Left lung (tissue), 10 donors: Measurements from ENCODE around the gene ZC3H6. TPM values are rescaled to one million over a fixed set of nuclear protein-coding genes. Genes with fewer than 3 reads are reported as not detected.

Source experiments
- ATAC-seq: fragments of 200-7000 bp; cut with Tn5 transposase; one replicate; pipeline ENCODE4 v1.9.1; 2020; ENCODE audit warnings: moderate library complexity
- DNase-seq, 4 donors: peaks; one replicate each; pipeline ENCODE4 v3.0.0-alpha.2; 2013 to 2020
- H3K27ac ChIP-seq, 2 donors: fragments of 200-600 bp; sonication (generic) in 1 of 2; one replicate each; pipeline versions ENCODE4 v1.5.0 to v1.8.0; 2020 to 2021
- H3K27me3 ChIP-seq, 2 donors: fragments of 200-600 bp; sonication (generic) in 1 of 2; one replicate each; pipeline versions ENCODE4 v1.5.0 to v1.8.0; 2020 to 2021
- H3K36me3 ChIP-seq, 2 donors: fragments of 200-600 bp; sonication (generic) in 1 of 2; one replicate each; pipeline versions ENCODE4 v1.5.0 to v1.8.0; 2020 to 2021
- H3K4me1 ChIP-seq, 2 donors: fragments of 200-600 bp; one replicate each; pipeline ENCODE4 v1.8.0; 2021
- H3K4me3 ChIP-seq, 2 donors: fragments of 200-600 bp; sonication (generic) in 1 of 2; one replicate each; pipeline versions ENCODE4 v1.5.0 to v1.8.0; 2020 to 2021; ENCODE audit warnings: mild to moderate bottlenecking in 1 of 2
- H3K9me3 ChIP-seq, 2 donors: fragments of 200-600 bp; sonication (generic) in 1 of 2; one replicate each; pipeline versions ENCODE4 v1.5.0 to v1.8.0; 2020 to 2021
- intact Hi-C, 2 donors: fragments of 100-400 bp; cut with DNase I; formaldehyde crosslinking; loops; one replicate each; pipeline versions ENCODE4 v1.11.2 to v1.14.2; 2022
- polyA plus RNA-seq, 6 donors: library from polyadenylated mRNA; unstranded; fragments of 120-200 nt; gene quantifications; one replicate each; pipeline ENCODE4 v1.2.1, GENCODE V29; 2013; ENCODE audit not compliant: insufficient read length in 6 of 6
- total RNA-seq, 2 donors: library from RNA; stranded (reverse); fragmentation: NEBNext Ultra II Directional; extraction: Animal tissue kit (Norgen Biotek cat#: 25700); gene quantifications; one replicate each; pipeline ENCODE4 v1.2.1, GENCODE V29; 2021
- TF ChIP-seq, protein P1 (sequence below), 2 donors: fragments of 200-600 bp; sonication (generic) in 1 of 2; IDR thresholded peaks; one replicate each; pipeline versions ENCODE4 v1.5.0 to v1.8.0; 2021; ENCODE audit warnings: antibody characterized with exemption in 2 of 2
- donor health status: DM: no; HTN: yes; CAD: no.
- donor health status: DM: no; HTN: no; CAD: no.

The ZC3H6 gene
- total and polyA plus RNA-seq, 8 donors, result 8.2 to 11.9 (median 9.8) TPM

DNA sequence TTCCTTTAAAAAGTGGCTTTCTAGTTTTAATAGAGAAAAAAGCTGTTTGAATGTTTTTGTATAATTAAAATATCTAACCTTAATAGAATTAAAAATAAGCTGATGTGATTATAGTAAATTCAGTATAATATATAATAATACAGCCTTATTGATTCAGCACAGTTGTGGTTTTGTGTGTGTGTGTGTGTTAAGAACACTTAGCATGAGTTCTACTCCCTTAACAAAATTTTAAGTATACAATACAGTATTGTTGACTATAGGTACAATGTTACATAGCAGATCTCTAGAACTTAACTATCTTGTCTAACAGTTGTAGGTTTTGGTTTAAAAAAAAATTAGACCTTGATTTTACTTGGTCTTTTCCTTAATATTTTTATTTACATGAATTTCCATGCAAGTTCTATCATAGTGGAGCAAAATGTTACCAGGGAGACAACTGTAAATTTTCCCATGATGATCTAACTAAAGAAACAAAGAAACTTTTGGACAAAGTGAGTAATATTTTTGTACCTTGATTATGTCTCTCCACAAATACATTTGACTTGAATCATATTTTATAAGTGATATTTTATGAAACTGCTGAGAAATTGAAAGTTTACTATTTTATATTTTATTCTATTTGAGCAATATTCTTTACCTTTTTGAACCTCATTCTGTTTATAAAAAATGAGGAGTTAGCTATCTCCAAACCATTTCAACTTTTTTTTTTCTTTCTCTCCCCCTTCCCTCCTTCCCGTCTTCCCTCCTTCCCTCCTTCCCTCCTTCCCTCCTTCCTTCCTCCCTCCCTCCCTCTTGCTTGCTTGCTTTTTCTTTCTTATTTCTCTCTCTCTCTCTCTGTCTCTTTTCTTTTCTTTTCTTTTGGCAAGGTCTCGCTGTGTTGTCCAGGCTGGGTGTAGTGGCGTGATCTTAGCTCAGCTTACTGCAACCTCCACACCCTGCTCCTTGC is 46.3 kb downstream of the ZC3H6 start:
- TF ChIP-seq, protein P1, sequence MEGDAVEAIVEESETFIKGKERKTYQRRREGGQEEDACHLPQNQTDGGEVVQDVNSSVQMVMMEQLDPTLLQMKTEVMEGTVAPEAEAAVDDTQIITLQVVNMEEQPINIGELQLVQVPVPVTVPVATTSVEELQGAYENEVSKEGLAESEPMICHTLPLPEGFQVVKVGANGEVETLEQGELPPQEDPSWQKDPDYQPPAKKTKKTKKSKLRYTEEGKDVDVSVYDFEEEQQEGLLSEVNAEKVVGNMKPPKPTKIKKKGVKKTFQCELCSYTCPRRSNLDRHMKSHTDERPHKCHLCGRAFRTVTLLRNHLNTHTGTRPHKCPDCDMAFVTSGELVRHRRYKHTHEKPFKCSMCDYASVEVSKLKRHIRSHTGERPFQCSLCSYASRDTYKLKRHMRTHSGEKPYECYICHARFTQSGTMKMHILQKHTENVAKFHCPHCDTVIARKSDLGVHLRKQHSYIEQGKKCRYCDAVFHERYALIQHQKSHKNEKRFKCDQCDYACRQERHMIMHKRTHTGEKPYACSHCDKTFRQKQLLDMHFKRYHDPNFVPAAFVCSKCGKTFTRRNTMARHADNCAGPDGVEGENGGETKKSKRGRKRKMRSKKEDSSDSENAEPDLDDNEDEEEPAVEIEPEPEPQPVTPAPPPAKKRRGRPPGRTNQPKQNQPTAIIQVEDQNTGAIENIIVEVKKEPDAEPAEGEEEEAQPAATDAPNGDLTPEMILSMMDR (IDR thresholded peaks at IDR 0.05), result no peak
- peaks cover 0 to 25% of the 10 kb centered on the region in 2 donors for H3K36me3 ChIP-seq
- no peaks in the 10 kb centered on the region for H3K4me1 ChIP-seq
- no peaks in the 10 kb centered on the region for H3K27me3 ChIP-seq
- DNase-seq, result no peak
- intact Hi-C loops, result no loop called here
- no peak for ATAC-seq
- no peak overlapping the region for H3K27ac ChIP-seq
- no peaks in the 10 kb centered on the region for H3K9me3 ChIP-seq
- H3K4me3 ChIP-seq, result no peak overlapping the region

DNA sequence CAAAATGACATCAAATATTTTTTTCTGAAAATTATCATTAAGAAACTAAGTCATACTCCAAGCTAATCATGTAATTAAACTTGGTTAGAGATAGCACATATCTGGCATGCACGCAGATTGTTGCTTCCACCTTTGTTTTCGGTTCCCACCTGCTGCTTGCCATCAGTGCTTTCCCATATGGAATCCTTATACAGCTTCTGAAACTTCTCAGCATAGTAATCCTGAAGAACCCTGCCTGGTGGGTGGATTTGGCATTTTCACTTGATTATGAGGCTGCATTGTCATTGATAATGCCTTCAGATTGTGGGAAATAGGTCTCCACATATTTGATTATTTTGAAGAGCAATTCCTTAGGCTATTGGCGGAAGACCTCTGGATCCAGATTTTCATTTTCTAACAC is 47.5 kb downstream of the ZC3H6 start:
- ATAC-seq, result no peak
- DNase-seq, result no peak
- H3K27me3 ChIP-seq, result no peaks in the 10 kb centered on the region
- H3K27ac ChIP-seq, result no peak overlapping the region
- H3K36me3 ChIP-seq, result peaks cover 0 to 32% of the 10 kb centered on the region in 2 donors
- H3K4me3 ChIP-seq, result no peak overlapping the region
- TF ChIP-seq, protein P1 (IDR thresholded peaks at IDR 0.05), result no peak
- H3K9me3 ChIP-seq, result no peaks in the 10 kb centered on the region
- no peaks in the 10 kb centered on the region for H3K4me1 ChIP-seq
- intact Hi-C loops, result no loop called here

DNA sequence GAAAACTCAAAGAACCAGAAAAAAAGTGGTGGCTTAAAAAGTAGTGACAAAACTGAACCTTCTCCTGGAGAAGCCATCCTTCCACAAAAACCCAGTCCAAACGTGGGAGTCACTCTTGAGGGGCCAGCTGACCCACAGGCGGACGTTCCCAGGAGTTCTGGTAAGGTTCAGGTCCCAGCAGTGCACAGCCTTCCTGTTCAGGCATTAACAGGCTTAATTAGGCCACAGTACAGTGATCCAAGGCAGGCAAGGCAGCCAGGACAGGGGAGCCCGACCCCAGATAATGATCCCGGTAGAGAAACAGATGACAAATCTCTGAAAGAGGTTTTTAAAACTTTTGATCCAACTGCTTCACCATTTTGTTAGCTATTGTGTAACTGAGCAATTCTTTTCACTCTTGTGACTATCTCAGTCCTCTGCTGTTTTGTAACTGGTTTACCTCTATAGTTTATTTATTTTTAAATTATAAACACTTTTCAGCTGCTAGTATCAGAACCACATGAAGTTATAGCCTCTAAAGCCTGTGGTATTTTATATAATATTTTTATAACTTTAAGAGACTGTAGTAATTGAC is 56.8 kb downstream of the ZC3H6 start:
- H3K27me3 ChIP-seq, result no peaks in the 10 kb centered on the region
- intact Hi-C loops, result no loop called here
- H3K4me3 ChIP-seq, result no peak overlapping the region

DNA sequence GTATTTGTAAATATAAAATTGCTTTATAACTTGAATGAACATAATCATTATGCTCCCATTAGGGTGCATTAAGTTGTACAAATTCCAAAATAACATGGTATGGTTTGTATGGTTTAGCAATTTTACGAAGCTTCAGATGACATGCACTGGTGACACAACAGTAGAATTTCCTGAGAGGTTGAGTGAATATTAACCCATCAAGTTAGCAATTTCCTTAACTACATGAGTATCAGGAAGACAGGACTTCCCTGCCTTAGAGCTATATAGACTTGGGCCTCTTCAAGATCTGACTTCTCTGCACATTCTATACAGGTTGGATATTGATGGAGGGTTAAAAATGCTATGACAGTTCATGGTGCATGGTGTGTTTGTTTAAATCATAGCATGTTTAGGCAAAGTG is 60.2 kb downstream of the ZC3H6 start:
- DNase-seq (no peak), ATAC-seq (no peak)
- H3K9me3 ChIP-seq, result no peaks in the 10 kb centered on the region
- no peak overlapping the region for H3K27ac ChIP-seq
- H3K36me3 ChIP-seq, result peaks cover 0 to 13% of the 10 kb centered on the region in 2 donors
- intact Hi-C loops, result no loop called here
- H3K4me3 ChIP-seq, result no peak overlapping the region
- TF ChIP-seq, protein P1 (IDR thresholded peaks at IDR 0.05), result no peak
- no peaks in the 10 kb centered on the region for H3K27me3 ChIP-seq
- no peaks in the 10 kb centered on the region for H3K4me1 ChIP-seq

More for the DNA sequence above, 56.8 kb downstream of the ZC3H6 start:
- TF ChIP-seq, protein P1 (IDR thresholded peaks at IDR 0.05), result no peak
- Histone ChIP-seq H3K27ac (no peak overlapping the region), H3K36me3 (peaks cover 0 to 18% of the 10 kb centered on the region in 2 donors), H3K9me3 (no peaks in the 10 kb centered on the region), H3K4me1 (no peaks in the 10 kb centered on the region)
- no peak for ATAC-seq
- DNase-seq, result no peak

DNA sequence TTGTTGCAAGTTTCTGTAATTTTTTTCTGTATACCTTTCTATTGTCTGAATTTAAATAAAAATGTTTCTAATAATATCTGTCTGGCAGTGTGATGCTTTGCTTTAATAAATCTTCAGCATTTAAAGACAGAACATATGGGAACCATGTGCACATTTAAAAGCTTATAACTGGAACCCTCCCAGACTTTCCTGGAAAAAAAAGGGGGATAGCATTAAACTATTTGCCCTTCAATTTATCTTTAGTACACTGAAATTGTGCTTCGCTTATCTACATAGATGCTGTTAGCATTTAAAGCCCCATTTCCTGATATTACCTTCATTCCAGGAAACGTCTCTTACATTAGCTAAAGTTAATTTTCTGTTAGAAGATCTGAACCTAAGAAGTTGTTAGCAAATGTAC is 64.6 kb downstream of the ZC3H6 start:
- no peaks in the 10 kb centered on the region for H3K36me3 ChIP-seq
- DNase-seq (no peak), ATAC-seq (no peak)
- H3K4me3 ChIP-seq, result no peak overlapping the region
- H3K4me1 ChIP-seq, result no peaks in the 10 kb centered on the region
- no peaks in the 10 kb centered on the region for H3K9me3 ChIP-seq
- no peaks in the 10 kb centered on the region for H3K27me3 ChIP-seq
- intact Hi-C loops, result no loop called here
- TF ChIP-seq, protein P1 (IDR thresholded peaks at IDR 0.05), result no peak
- no peak overlapping the region for H3K27ac ChIP-seq
